ENCODE measurements around the gene FRYL. TPM values are rescaled to one million over a fixed set of nuclear protein-coding genes. Genes with fewer than 3 reads are reported as not detected.

FRYL gene
- total RNA-seq, 1 donor, result 42.0 TPM

- Histone ChIP-seq H3K4me2 (ENCODE audit: insufficient read depth, low read length) (no peak overlapping the region), H3K27ac (ENCODE audit: low read depth, low read length) (no peak overlapping the region), H3K36me3 (ENCODE audit: insufficient read depth, low read length) (peaks cover 4% of the 10 kb centered on the region), H3K27me3 (ENCODE audit: insufficient read depth, low read length) (no peaks in the 10 kb centered on the region), H3K9me3 (ENCODE audit: low read depth, low read length) (no peaks in the 10 kb centered on the region), H3K4me1 (ENCODE audit: insufficient read depth, low read length) (no peaks in the 10 kb centered on the region), H2AFZ (ENCODE audit: low read length) (no peak overlapping the region), H4K20me1 (ENCODE audit: insufficient read depth, low read length) (no peaks in the 10 kb centered on the region), H3K4me3 (ENCODE audit: insufficient read depth, low read length) (no peak overlapping the region), H3K79me2 (ENCODE audit: insufficient read depth, low read length) (peaks cover 27% of the 10 kb centered on the region)
- TF ChIP-seq CTCF (IDR thresholded peaks at IDR 0.05; ENCODE audit: extremely low read depth, low read depth, low read length), result no peak
- no peak for DNase-seq (ENCODE audit: insufficient read length, low spot score, missing footprints)
These were observed 71.5 kb downstream of the FRYL start for GRCh38 chr4:48708610-48709009.

- no peak for DNase-seq (ENCODE audit: insufficient read length, low spot score, missing footprints)
- Histone ChIP-seq H3K4me3 (ENCODE audit: insufficient read depth, low read length) (no peak overlapping the region), H3K4me1 (ENCODE audit: insufficient read depth, low read length) (no peaks in the 10 kb centered on the region), H3K36me3 (ENCODE audit: insufficient read depth, low read length) (peaks cover 4% of the 10 kb centered on the region), H3K4me2 (ENCODE audit: insufficient read depth, low read length) (no peak overlapping the region), H3K27ac (ENCODE audit: low read depth, low read length) (no peak overlapping the region), H3K27me3 (ENCODE audit: insufficient read depth, low read length) (no peaks in the 10 kb centered on the region), H4K20me1 (ENCODE audit: insufficient read depth, low read length) (no peaks in the 10 kb centered on the region), H2AFZ (ENCODE audit: low read length) (no peak overlapping the region), H3K79me2 (ENCODE audit: insufficient read depth, low read length) (peaks cover 29% of the 10 kb centered on the region), H3K9me3 (ENCODE audit: low read depth, low read length) (no peaks in the 10 kb centered on the region)
- no peak for TF ChIP-seq CTCF (IDR thresholded peaks at IDR 0.05; ENCODE audit: extremely low read depth, low read depth, low read length)
These were observed 73.3 kb downstream of the FRYL start for GRCh38 chr4:48706736-48707135.

- Histone ChIP-seq H3K4me3 (ENCODE audit: insufficient read depth, low read length) (no peak overlapping the region), H3K27me3 (ENCODE audit: insufficient read depth, low read length) (no peaks in the 10 kb centered on the region), H3K4me2 (ENCODE audit: insufficient read depth, low read length) (no peak overlapping the region), H2AFZ (ENCODE audit: low read length) (no peak overlapping the region), H3K4me1 (ENCODE audit: insufficient read depth, low read length) (no peaks in the 10 kb centered on the region), H3K79me2 (ENCODE audit: insufficient read depth, low read length) (peaks cover 33% of the 10 kb centered on the region), H3K27ac (ENCODE audit: low read depth, low read length) (no peak overlapping the region), H4K20me1 (ENCODE audit: insufficient read depth, low read length) (no peaks in the 10 kb centered on the region), H3K9me3 (ENCODE audit: low read depth, low read length) (no peaks in the 10 kb centered on the region), H3K36me3 (ENCODE audit: insufficient read depth, low read length) (peaks cover 4% of the 10 kb centered on the region)
- no peak for TF ChIP-seq CTCF (IDR thresholded peaks at IDR 0.05; ENCODE audit: extremely low read depth, low read depth, low read length)
- DNase-seq (ENCODE audit: insufficient read length, low spot score, missing footprints), result no peak
These were observed 74.5 kb downstream of the FRYL start for GRCh38 chr4:48705609-48706008.

GRCh38 chr4:48704091-48704802 lies 75.8 kb downstream of the FRYL start:
- no peak overlapping the region for H3K4me3 ChIP-seq (ENCODE audit: insufficient read depth, low read length)
- H3K27me3 ChIP-seq (ENCODE audit: insufficient read depth, low read length), result no peaks in the 10 kb centered on the region
- no peak for DNase-seq (ENCODE audit: insufficient read length, low spot score, missing footprints)
- H3K36me3 ChIP-seq (ENCODE audit: insufficient read depth, low read length), result no peaks in the 10 kb centered on the region
- H4K20me1 ChIP-seq (ENCODE audit: insufficient read depth, low read length), result no peaks in the 10 kb centered on the region
- H3K27ac ChIP-seq (ENCODE audit: low read depth, low read length), result no peak overlapping the region
- peaks cover 11% of the 10 kb centered on the region for H3K4me1 ChIP-seq (ENCODE audit: insufficient read depth, low read length)
- H3K79me2 ChIP-seq (ENCODE audit: insufficient read depth, low read length), result peaks cover 28% of the 10 kb centered on the region
- TF ChIP-seq CTCF (IDR thresholded peaks at IDR 0.05; ENCODE audit: extremely low read depth, low read depth, low read length), result no peak
- H2AFZ ChIP-seq (ENCODE audit: low read length), result no peak overlapping the region
- no peaks in the 10 kb centered on the region for H3K9me3 ChIP-seq (ENCODE audit: low read depth, low read length)
- H3K4me2 ChIP-seq (ENCODE audit: insufficient read depth, low read length), result no peak overlapping the region
